Endothelial cell of umbilical vein (primary cell): Measurements from ENCODE around the gene IGFBP2. TPM values are rescaled to one million over a fixed set of nuclear protein-coding genes. Genes with fewer than 3 reads are reported as not detected.

Experiments
- BruUV-seq: library from RNA; stranded (reverse); fragments of 400-500 nt; replicated peaks from 2 replicates; lab custom pipeline; 2021; lab: Mats Ljungman, UMichigan
- CTCF ChIA-PET: fragments of 300-600, 350-600 bp; sonication (Branson Sonifier 250); formaldehyde crosslinking; loops from one replicate; lab custom pipeline; 2021; ENCODE audit warnings: antibody characterized with exemption, inconsistent platforms; lab: Charles Lee
- POLR2A ChIA-PET: fragments of 300-600, 350-600 bp; sonication (Branson Sonifier 250); formaldehyde crosslinking; loops from one replicate; lab custom pipeline; 2021; ENCODE audit warnings: antibody characterized with exemption, inconsistent platforms; lab: Charles Lee
- DNase-seq: peaks from one replicate; pipeline ENCODE4 v3.0.0-alpha.2; 2011; ENCODE audit warnings: low read depth, low spot score
- FAIRE-seq: peaks from 2 replicates; lab custom pipeline; 2011; peaks lifted over from hg19 to GRCh38; lab: Jason Lieb, UNC
- H2AFZ ChIP-seq: 2 replicates; pipeline ENCODE4 v1.6.0; 2012; ENCODE audit warnings: low read depth, low read length, control low read depth, inconsistent platforms
- H3K27ac ChIP-seq: 2 replicates; pipeline ENCODE4 v1.5.1; 2011; ENCODE audit warnings: low read depth, mild to moderate bottlenecking, control low read depth, low read length, moderate library complexity; ENCODE audit not compliant: insufficient read depth
- H3K27me3 ChIP-seq, 2 experiments: 2 replicates each; pipeline versions ENCODE4 v1.6.0 to v1.6.1; 2011; ENCODE audit warnings: low read length in 2 of 2, mixed read lengths in 1 of 2; ENCODE audit not compliant: control insufficient read depth in 2 of 2, insufficient read depth in 2 of 2
- H3K36me3 ChIP-seq, 2 experiments: 2 replicates in 1 of 2; 3 replicates in 1 of 2; pipeline ENCODE4 v1.5.1; 2011; ENCODE audit warnings: low read length in 2 of 2, mild to moderate bottlenecking in 1 of 2, moderate library complexity in 1 of 2; ENCODE audit not compliant: control insufficient read depth in 2 of 2, insufficient read depth in 2 of 2; ENCODE audit errors: extremely low read depth in 1 of 2
- H3K4me1 ChIP-seq: 3 replicates; pipeline ENCODE4 v1.5.1; 2011; ENCODE audit warnings: mild to moderate bottlenecking, low read length; ENCODE audit not compliant: control insufficient read depth, insufficient read depth; ENCODE audit errors: extremely low read depth
- H3K4me2 ChIP-seq: 2 replicates; pipeline ENCODE4 v1.6.1; 2011; ENCODE audit warnings: low read length, control low read depth, mixed read lengths; ENCODE audit not compliant: insufficient read depth
- H3K4me3 ChIP-seq, 3 experiments: fragments of 200-600 bp in 1 of 3; sonication (generic), shearing (Covaris generic) in 1 of 3; replicated peaks in 1 of 3; 2 replicates each; pipeline ENCODE4 v1.5.1; 2011 to 2016; ENCODE audit warnings: control low read depth in 3 of 3, low read length in 3 of 3, mild to moderate bottlenecking in 2 of 3, inconsistent platforms in 1 of 3, low read depth in 1 of 3, moderate library complexity in 1 of 3; ENCODE audit not compliant: insufficient read depth in 1 of 3
- H3K79me2 ChIP-seq: 2 replicates; pipeline ENCODE4 v1.6.0; 2012; ENCODE audit warnings: low read length, inconsistent platforms; ENCODE audit not compliant: control insufficient read depth, insufficient read depth
- H3K9ac ChIP-seq: replicated peaks from 2 replicates; pipeline ENCODE3; 2011; ENCODE audit warnings: low read length, control low read depth; ENCODE audit not compliant: insufficient read depth; ENCODE audit errors: extremely low read depth
- H3K9me1 ChIP-seq: replicated peaks from 3 replicates; pipeline ENCODE4 v1.6.0; 2011; ENCODE audit warnings: mild to moderate bottlenecking, low read length; ENCODE audit not compliant: control insufficient read depth, insufficient read depth; ENCODE audit errors: extremely low read depth
- H3K9me3 ChIP-seq: replicated peaks from 2 replicates; pipeline ENCODE4 v1.5.1; 2012; ENCODE audit warnings: low read length, inconsistent platforms; ENCODE audit not compliant: control insufficient read depth, insufficient read depth
- H4K20me1 ChIP-seq: replicated peaks from 2 replicates; pipeline ENCODE3; 2011; ENCODE audit warnings: mild to moderate bottlenecking, low read length; ENCODE audit not compliant: control insufficient read depth, insufficient read depth; ENCODE audit errors: extremely low read depth
- EZH2 ChIP-seq: IDR thresholded peaks from 2 replicates; pipeline ENCODE4 v1.6.1; 2012; ENCODE audit warnings: borderline replicate concordance, low read depth, mild to moderate bottlenecking, moderate library complexity, low read length, inconsistent platforms; ENCODE audit not compliant: severe bottlenecking
- FOS ChIP-seq: IDR thresholded peaks from 2 replicates; pipeline ENCODE4 v1.6.1; 2011; ENCODE audit warnings: mild to moderate bottlenecking, low read length, moderate library complexity, borderline replicate concordance; ENCODE audit not compliant: insufficient read depth
- GATA2 ChIP-seq: IDR thresholded peaks from 2 replicates; pipeline ENCODE4 v1.7.0; 2011; ENCODE audit warnings: low read depth, mild to moderate bottlenecking, moderate library complexity, mixed read lengths, low read length; ENCODE audit not compliant: insufficient read length, insufficient read depth
- JUN ChIP-seq: IDR thresholded peaks from 2 replicates; pipeline ENCODE4 v1.6.1; 2011; ENCODE audit warnings: borderline replicate concordance, low read depth; ENCODE audit not compliant: insufficient read length, insufficient read depth
- MAX ChIP-seq: IDR thresholded peaks from 2 replicates; pipeline ENCODE4 v1.6.1; 2011; ENCODE audit not compliant: insufficient read depth, insufficient read length
- MYC ChIP-seq: IDR thresholded peaks from one replicate; pipeline ENCODE4 v1.6.1; 2011; ENCODE audit warnings: mild to moderate bottlenecking, low read depth, low read length
- POLR2A ChIP-seq: IDR thresholded peaks from 2 replicates; pipeline ENCODE4 v1.6.1; 2012; ENCODE audit warnings: low read depth, mild to moderate bottlenecking, control low read depth, low read length
- POLR2AphosphoS5 ChIP-seq: IDR thresholded peaks from 2 replicates; pipeline ENCODE4 v1.6.1; 2012; ENCODE audit warnings: low read depth, mild to moderate bottlenecking, control low read depth, low read length, moderate library complexity; ENCODE audit not compliant: insufficient read depth
- dilution Hi-C: fragments of 300-500 bp; cut with MboI; formaldehyde crosslinking; loops from one replicate; pipeline ENCODE4 v1.15.0; 2019; ENCODE audit warnings: low sequenced_read_pairs; ENCODE audit not compliant: extremely low pct_ligation_motif_present
- intact Hi-C: fragments of 100-400 bp; cut with micrococcal nuclease; formaldehyde crosslinking; loops from one replicate; pipeline ENCODE4 v1.10.0; 2022
- polyA plus RNA-seq, 4 experiments: library from polyadenylated mRNA; depleted of rRNA in 3 of 4; stranded (reverse) in 3 of 4; unstranded in 1 of 4; fragments of >200 nt; gene quantifications; 2 replicates each; pipeline versions ENCODE4 v1.2.1 to v1.2.3, GENCODE V29; 2011 to 2012; ENCODE audit warnings: missing spikeins in 1 of 4
- total RNA-seq: library from RNA; stranded (reverse); gene quantifications from 2 replicates; pipeline ENCODE4 v1.2.3, GENCODE V29; 2021
- TF ChIP-seq, protein P1 (sequence below), 2 donors: IDR thresholded peaks; 1 replicate in 1 of 2; 2 replicates in 1 of 2; pipeline ENCODE4 v1.5.1; 2011; ENCODE audit warnings: low read length in 2 of 2, mild to moderate bottlenecking in 2 of 2, moderate library complexity in 2 of 2, control low read depth in 1 of 2, inconsistent platforms in 1 of 2, low read depth in 1 of 2; ENCODE audit not compliant: insufficient read depth in 1 of 2; ENCODE audit errors: extremely low read depth in 1 of 2

IGFBP2 gene
- total and polyA plus RNA-seq, 2 donors (not counting 3 experiments of a cell fraction or from before 2014, with no cell fraction given), result 212 to 261 TPM

- no TSS peak for BruUV-seq
- CTCF ChIA-PET, result interaction anchor here (0.9 to 3.8 kb wide), 8 partner anchors 14 to 1013 kb away, joined by 3 to 31 read pairs (median 6); no protein-coding TSS in a partner anchor
These were observed 67.6 kb downstream of the IGFBP2 start for GRCh38 chr2:216700781-216701180.

More at GRCh38 chr2:216700781-216701180, 67.6 kb downstream of the IGFBP2 start:
- Histone ChIP-seq H4K20me1 (no peaks in the 10 kb centered on the region), H3K9me3 (no peaks in the 10 kb centered on the region), H3K36me3 (no peaks in the 10 kb centered on the region), H3K4me3 (no peak overlapping the region), H3K4me2 (no peak overlapping the region), H3K9me1 (no peaks in the 10 kb centered on the region), H3K27me3 (peaks cover 34 to 39% of the 10 kb centered on the region in 2 experiments), H2AFZ (no peak overlapping the region), H3K9ac (no peak overlapping the region), H3K4me1 (no peaks in the 10 kb centered on the region), H3K27ac (no peak overlapping the region), H3K79me2 (no peaks in the 10 kb centered on the region)
- FAIRE-seq (no peak), DNase-seq (no peak)
- POLR2A ChIA-PET, result no interaction called here
- no peak for TF ChIP-seq MAX
- no peak for TF ChIP-seq MYC
- no peak for TF ChIP-seq GATA2
- TF ChIP-seq, protein P1, sequence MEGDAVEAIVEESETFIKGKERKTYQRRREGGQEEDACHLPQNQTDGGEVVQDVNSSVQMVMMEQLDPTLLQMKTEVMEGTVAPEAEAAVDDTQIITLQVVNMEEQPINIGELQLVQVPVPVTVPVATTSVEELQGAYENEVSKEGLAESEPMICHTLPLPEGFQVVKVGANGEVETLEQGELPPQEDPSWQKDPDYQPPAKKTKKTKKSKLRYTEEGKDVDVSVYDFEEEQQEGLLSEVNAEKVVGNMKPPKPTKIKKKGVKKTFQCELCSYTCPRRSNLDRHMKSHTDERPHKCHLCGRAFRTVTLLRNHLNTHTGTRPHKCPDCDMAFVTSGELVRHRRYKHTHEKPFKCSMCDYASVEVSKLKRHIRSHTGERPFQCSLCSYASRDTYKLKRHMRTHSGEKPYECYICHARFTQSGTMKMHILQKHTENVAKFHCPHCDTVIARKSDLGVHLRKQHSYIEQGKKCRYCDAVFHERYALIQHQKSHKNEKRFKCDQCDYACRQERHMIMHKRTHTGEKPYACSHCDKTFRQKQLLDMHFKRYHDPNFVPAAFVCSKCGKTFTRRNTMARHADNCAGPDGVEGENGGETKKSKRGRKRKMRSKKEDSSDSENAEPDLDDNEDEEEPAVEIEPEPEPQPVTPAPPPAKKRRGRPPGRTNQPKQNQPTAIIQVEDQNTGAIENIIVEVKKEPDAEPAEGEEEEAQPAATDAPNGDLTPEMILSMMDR (IDR thresholded peaks at IDR 0.05; ENCODE audit: extremely low read depth in 1 of 2, insufficient read depth in 1 of 2, low read depth in 1 of 2, low read length in 2 of 2), result no peak
- no peak for TF ChIP-seq POLR2AphosphoS5
- no peak for TF ChIP-seq JUN
- no peak for TF ChIP-seq EZH2
- no peak for TF ChIP-seq FOS
- TF ChIP-seq POLR2A, result no peak
- intact Hi-C loops (no loop called here), dilution Hi-C loops (no loop called here)
